Midbrain (tissue), 1 donor: Measurements from ENCODE around the gene CST6.
A peak's percentile ranks its signal among the peaks of the same experiment; 100 is the strongest.

ENCODE experiments used
- DNase-seq: peaks from one replicate; lab custom pipeline; 2025; lab: John Stamatoyannopoulos, UW

Gene CST6

GRCh38 chr11:66047541-66048365 is 35.9 kb downstream of the CST6 start:
- DNase-seq = no peak

GRCh38 chr11:66048547-66049323 is 36.9 kb downstream of the CST6 start, which contains the start of gene GAL3ST3:
Gene GAL3ST3, minus strand, starts transcription at chr11:66049161. Its CDS starts 3,746 bp downstream, at chr11:66045415.
- DNase-seq = no peak

- DNase-seq = no peak
These were observed 38.9 kb downstream of the CST6 start for GRCh38 chr11:66050581-66051231.

GRCh38 chr11:66051371-66051765 is 39.6 kb downstream of the CST6 start:
- no peak for DNase-seq

GRCh38 chr11:66051766-66052663 is 40.2 kb downstream of the CST6 start, which contains the start of gene SF3B2:
Gene SF3B2, plus strand, starts transcription at chr11:66052364. Its CDS starts 21 bp downstream, at chr11:66052385.
- DNase-seq = peak; percentile 98

GRCh38 chr11:66052664-66052982 is 40.8 kb downstream of the CST6 start:
- no peak for DNase-seq

- no peak for DNase-seq
These were observed 43.2 kb downstream of the CST6 start for GRCh38 chr11:66055021-66055420.

GRCh38 chr11:66056501-66056900 is 44.7 kb downstream of the CST6 start:
- DNase-seq = no peak

- DNase-seq = no peak
These were observed 48.3 kb downstream of the CST6 start for GRCh38 chr11:66059966-66060680.

GRCh38 chr11:66061268-66061667 is 49.5 kb downstream of the CST6 start:
- DNase-seq = no peak

GRCh38 chr11:66062408-66062807 is 50.6 kb downstream of the CST6 start:
- no peak for DNase-seq
